Activated CD8-positive, alpha-beta memory T cell treated with anti-CD3 and anti-CD28 coated beads, Interleukin-2, amount 10 ng/mL, durations not matched to agents 7 days and 5 days (primary cell): ENCODE measurements around the gene FDX2. TPM values are rescaled to one million over a fixed set of nuclear protein-coding genes. Genes with fewer than 3 reads are reported as not detected.
A peak's percentile ranks its signal among the peaks of the same experiment; 100 is the strongest.

Source experiments
- ATAC-seq: fragments of 150-1000 bp; cut with Tn5 transposase; one replicate; pipeline ENCODE4 v1.10.0; 2021; ENCODE audit warnings: moderate library complexity
- CTCF ChIA-PET: fragments of 350-600 bp; sonication (Branson Sonifier 250); formaldehyde crosslinking; loops from one replicate; lab custom pipeline; 2021; ENCODE audit warnings: antibody characterized with exemption; lab: Charles Lee
- DNase-seq: peaks from one replicate; pipeline ENCODE4 v3.0.0-alpha.2; 2020
- H3K27ac Mint-ChIP-seq: one replicate; pipeline ENCODE4 v1.8.0; 2021; ENCODE audit warnings: mild to moderate bottlenecking, mixed read lengths
- H3K27me3 Mint-ChIP-seq: one replicate; pipeline ENCODE4 v1.8.0; 2021; ENCODE audit warnings: mixed read lengths
- H3K36me3 Mint-ChIP-seq: one replicate; pipeline ENCODE4 v1.8.0; 2021; ENCODE audit warnings: mild to moderate bottlenecking, mixed read lengths
- H3K4me1 Mint-ChIP-seq: one replicate; pipeline ENCODE4 v1.8.0; 2021; ENCODE audit warnings: mixed read lengths
- H3K4me3 Mint-ChIP-seq: one replicate; pipeline ENCODE4 v1.8.0; 2021; ENCODE audit warnings: mild to moderate bottlenecking, moderate library complexity, mixed read lengths
- H3K9me3 Mint-ChIP-seq: one replicate; pipeline ENCODE4 v1.8.0; 2022; ENCODE audit warnings: low read depth, mixed read lengths
- total RNA-seq, 2 experiments: library from RNA; stranded (reverse); gene quantifications; one replicate each; pipeline ENCODE4 v1.2.3, GENCODE V29; 2021

FDX2 gene
- total RNA-seq, 2 experiments from 2014 or later, result 7.4 to 11.1 TPM

DNA sequence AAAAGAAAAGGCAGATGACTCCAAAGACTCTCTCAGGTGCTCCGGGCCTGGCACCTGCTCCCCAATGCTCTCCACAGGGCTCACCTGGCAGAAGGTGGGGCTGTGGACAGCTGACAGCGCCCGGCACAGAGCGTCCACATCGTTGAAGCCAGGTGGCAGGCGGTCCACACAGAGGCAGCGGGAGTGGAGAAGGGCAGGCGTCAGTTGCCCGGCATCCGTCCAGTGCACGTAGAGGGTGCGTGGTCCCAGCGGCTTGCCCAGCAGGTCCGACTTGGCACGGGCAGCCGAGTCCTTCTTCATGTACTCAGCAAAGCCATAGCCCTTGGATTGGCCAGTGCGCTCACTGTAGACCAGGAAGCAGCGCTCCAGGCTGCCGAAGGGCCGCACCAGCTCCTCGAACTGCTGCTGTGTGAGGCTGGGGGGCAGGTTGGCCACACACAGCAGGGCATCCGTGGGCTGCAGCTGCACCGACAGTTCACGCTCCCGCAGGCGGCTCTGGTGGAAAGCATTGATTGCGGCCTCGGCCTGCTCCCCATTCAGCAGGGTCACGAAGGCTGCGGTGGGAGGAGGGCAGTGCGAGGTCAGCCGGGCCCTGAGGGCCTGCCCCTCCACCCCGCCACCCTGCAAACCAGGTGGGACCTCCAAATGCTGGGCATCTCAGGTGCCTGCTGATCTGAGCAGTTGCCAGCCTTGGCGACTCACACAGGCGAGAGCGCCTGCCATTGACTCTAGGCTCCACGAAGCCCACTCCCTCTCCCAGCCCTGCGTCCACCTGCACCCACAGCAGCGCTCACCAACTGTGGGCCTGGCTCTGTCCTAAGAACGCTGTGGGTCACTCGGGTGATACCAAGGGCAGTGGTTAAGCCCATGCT is 13.0 kb upstream of the FDX2 start:
- no peaks in the 10 kb centered on the region for H3K9me3 Mint-ChIP-seq
- peaks cover 23% of the 10 kb centered on the region for H3K4me1 Mint-ChIP-seq
- CTCF ChIA-PET, result no interaction called here
- no peak for ATAC-seq
- H3K36me3 Mint-ChIP-seq, result peaks cover 36% of the 10 kb centered on the region
- no peak overlapping the region for H3K4me3 Mint-ChIP-seq
- H3K27ac Mint-ChIP-seq, result no peak overlapping the region
- H3K27me3 Mint-ChIP-seq, result no peaks in the 10 kb centered on the region
- no peak for DNase-seq

- peaks cover 34% of the 10 kb centered on the region for H3K36me3 Mint-ChIP-seq
- DNase-seq (no peak), ATAC-seq (no peak)
- CTCF ChIA-PET, result no interaction called here
- H3K9me3 Mint-ChIP-seq, result no peaks in the 10 kb centered on the region
- no peak overlapping the region for H3K27ac Mint-ChIP-seq
- H3K4me1 Mint-ChIP-seq, result peaks cover 17% of the 10 kb centered on the region
- no peaks in the 10 kb centered on the region for H3K27me3 Mint-ChIP-seq
- no peak overlapping the region for H3K4me3 Mint-ChIP-seq
Measured at GRCh38 chr19:10327793-10328192, 12.0 kb upstream of the FDX2 start.

DNA sequence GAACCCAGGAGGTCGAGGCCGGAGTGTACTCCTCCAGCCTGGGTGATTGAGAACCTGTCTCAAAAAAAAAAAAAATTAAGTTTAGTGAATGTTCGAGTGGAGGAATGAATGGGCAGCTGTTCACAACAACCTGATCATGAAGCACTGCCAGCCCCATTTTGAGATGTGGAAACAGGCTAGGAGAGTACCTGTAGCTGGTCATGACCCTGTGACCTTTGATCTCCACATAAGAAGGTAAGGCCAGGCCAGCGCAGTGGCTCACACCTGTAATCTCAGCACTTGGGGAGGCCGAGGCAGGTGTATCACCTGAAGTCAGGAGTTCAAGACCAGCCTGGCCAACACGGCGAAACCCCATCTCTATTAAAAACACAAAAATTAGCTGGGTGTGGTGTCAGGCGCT is 9.9 kb upstream of the FDX2 start:
- Mint-ChIP-seq H3K9me3 (no peaks in the 10 kb centered on the region), H3K36me3 (peaks cover 35% of the 10 kb centered on the region)
- no peak for ATAC-seq

GRCh38 chr19:10321874-10322835 is 6.3 kb upstream of the FDX2 start:
- peaks cover 30% of the 10 kb centered on the region for H3K36me3 Mint-ChIP-seq
- H3K4me1 Mint-ChIP-seq, result no peaks in the 10 kb centered on the region
- no peaks in the 10 kb centered on the region for H3K9me3 Mint-ChIP-seq
- H3K4me3 Mint-ChIP-seq, result no peak overlapping the region
- CTCF ChIA-PET, result no interaction called here
- H3K27ac Mint-ChIP-seq, result no peak overlapping the region
- no peaks in the 10 kb centered on the region for H3K27me3 Mint-ChIP-seq
- no peak for DNase-seq
- no peak for ATAC-seq

More for the DNA sequence above, 9.9 kb upstream of the FDX2 start:
- CTCF ChIA-PET, result interaction anchor here (0.5 to 1.1 kb wide), 2 partner anchors 24 to 56 kb away, joined by 3 read pairs; no protein-coding TSS in a partner anchor
- H3K4me3 Mint-ChIP-seq, result no peak overlapping the region
- no peaks in the 10 kb centered on the region for H3K27me3 Mint-ChIP-seq
- H3K4me1 Mint-ChIP-seq, result peaks cover 6% of the 10 kb centered on the region
- no peak overlapping the region for H3K27ac Mint-ChIP-seq
- no peak for DNase-seq

DNA sequence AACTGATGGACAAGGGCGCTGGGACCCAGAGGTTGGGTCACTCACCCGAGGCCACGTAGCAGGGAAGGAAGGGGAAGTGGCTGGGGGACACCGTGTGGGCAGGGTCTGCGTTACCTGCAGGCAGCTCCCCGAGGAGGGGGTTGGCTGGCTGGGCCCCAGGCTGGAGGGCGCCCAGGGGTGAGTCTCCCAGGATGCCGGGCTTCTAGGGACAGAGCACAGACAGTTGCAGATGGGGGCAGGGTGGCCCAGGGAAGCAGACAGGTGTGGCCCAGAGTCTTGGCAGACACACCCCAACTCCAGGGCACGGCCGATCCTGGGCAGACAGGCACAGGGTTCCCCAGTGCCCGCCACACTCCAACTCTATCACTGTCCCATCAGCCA is 5.6 kb upstream of the FDX2 start:
- Mint-ChIP-seq H3K4me3 (no peak overlapping the region), H3K9me3 (no peaks in the 10 kb centered on the region), H3K4me1 (no peaks in the 10 kb centered on the region), H3K27ac (no peak overlapping the region), H3K36me3 (peaks cover 30% of the 10 kb centered on the region), H3K27me3 (no peaks in the 10 kb centered on the region)
- DNase-seq, result no peak
- CTCF ChIA-PET, result no interaction called here
- ATAC-seq, result no peak

- H3K4me1 Mint-ChIP-seq, result peaks cover 4% of the 10 kb centered on the region
- no peaks in the 10 kb centered on the region for H3K9me3 Mint-ChIP-seq
- peaks cover 33% of the 10 kb centered on the region for H3K36me3 Mint-ChIP-seq
Measured at GRCh38 chr19:10320602-10321416, 5.0 kb upstream of the FDX2 start.

DNA sequence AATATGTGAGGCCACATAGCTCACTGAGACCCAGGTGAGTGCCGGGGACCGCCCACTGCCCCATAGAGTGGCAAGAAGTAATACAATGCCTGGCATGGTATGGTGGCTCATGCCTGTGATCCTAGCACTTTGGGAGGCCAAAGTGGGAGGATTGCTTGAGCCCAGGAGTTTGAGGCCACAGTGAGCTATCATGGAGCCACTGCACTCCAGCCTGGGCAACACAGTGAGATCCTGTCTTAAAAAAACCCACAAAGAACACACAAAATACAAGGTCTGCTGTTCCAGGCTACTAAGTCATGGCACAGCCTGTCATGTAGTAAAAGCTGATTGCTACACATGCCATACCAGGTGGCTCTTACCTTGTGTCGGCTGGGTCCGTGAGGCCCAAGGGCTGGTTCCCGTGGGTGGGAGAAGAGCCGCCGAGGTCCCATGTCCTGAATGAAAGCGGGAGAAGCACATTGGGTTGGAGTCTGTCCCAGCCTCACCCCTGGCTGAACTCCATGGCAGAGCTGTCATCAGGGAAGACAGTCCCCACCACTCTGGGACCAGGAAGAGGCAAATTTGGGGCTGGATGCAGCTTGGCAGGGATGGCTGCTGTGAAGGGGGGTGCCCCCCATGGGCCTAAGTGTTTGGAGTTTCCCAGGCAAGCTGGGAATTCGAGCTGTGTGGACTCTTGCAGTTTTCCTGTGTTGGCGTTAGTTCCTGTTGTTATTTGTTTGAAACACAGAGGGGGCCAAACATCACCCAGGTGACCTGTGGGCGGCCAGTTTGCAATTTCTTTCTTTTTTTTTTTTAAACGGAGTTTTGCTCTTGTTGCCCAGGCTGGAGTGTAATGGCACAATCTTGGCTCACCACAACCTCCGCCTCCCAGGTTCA is 3.2 kb upstream of the FDX2 start:
- DNase-seq, result no peak
- CTCF ChIA-PET, result interaction anchor here (0.9 to 1.6 kb wide), 4 partner anchors 21 to 72 kb away, joined by 3 to 4 read pairs (median 4); partner anchors contain the start of gene ICAM1
- Mint-ChIP-seq H3K27ac (no peak overlapping the region), H3K9me3 (no peaks in the 10 kb centered on the region), H3K36me3 (peaks cover 28% of the 10 kb centered on the region), H3K4me3 (no peak overlapping the region), H3K27me3 (no peaks in the 10 kb centered on the region), H3K4me1 (peaks cover 15% of the 10 kb centered on the region)
- no peak for ATAC-seq

More at GRCh38 chr19:10320602-10321416, 5.0 kb upstream of the FDX2 start:
- DNase-seq, result no peak
- Mint-ChIP-seq H3K4me3 (no peak overlapping the region), H3K27me3 (no peaks in the 10 kb centered on the region), H3K27ac (no peak overlapping the region)
- no peak for ATAC-seq
- CTCF ChIA-PET, result interaction anchor here (0.8 kb wide), 1 partner anchor 80 kb away, joined by 3 read pairs; no protein-coding TSS in a partner anchor

GRCh38 chr19:10317857-10318462 is 2.1 kb upstream of the FDX2 start:
- Mint-ChIP-seq H3K9me3 (no peaks in the 10 kb centered on the region), H3K36me3 (peaks cover 25% of the 10 kb centered on the region), H3K4me1 (peaks cover 15% of the 10 kb centered on the region), H3K27me3 (no peaks in the 10 kb centered on the region), H3K27ac (no peak overlapping the region), H3K4me3 (no peak overlapping the region)
- CTCF ChIA-PET, result interaction anchor here (1.6 kb wide), 2 partner anchors 47 to 71 kb away, joined by 3 to 4 read pairs; partner anchors contain the start of gene ICAM1
- ATAC-seq (no peak), DNase-seq (no peak)

DNA sequence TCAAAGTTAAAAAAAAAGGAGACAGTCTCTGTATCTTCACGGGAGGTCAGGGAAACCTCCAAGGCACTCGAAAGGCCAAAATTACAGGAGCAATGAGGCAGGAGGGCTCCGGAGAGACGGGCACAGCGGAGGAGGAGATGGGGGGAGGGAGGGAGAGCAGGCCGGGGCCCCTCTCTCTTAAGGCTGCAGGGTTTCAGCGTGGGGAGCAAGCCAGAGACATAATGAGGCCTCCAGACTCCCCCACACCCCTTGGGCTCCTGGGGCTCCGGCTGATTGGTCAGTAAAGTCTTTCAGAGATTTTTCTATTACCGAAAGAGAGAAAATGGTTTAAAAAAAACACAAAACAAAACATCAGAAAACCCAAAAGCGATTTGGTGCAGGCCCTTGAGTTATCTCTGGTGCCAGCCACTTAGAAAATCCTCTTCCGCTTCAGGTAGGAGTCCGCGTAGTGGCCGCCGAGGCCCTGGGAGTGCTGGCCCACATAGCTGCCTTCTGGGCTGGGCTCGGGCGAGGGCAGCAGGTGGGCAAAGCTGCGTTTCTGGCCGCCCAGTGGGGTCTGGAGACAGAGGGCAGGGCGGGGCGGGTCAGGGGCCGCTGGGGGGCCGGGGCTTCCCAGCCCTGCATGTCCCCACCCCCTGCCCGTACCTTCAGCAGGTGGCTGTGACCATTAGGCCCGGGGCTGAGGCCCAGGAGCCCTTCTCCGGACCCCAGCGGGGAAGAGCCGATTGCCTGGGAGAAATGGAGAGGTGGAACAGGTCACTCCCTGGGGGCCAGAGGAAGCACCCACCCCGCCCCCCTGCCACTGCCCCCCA is 1.4 kb upstream of the FDX2 start:
- H3K36me3 Mint-ChIP-seq, result peaks cover 25% of the 10 kb centered on the region
- no peaks in the 10 kb centered on the region for H3K27me3 Mint-ChIP-seq
- peaks cover 15% of the 10 kb centered on the region for H3K4me1 Mint-ChIP-seq
- DNase-seq, result no peak
- H3K4me3 Mint-ChIP-seq, result no peak overlapping the region
- no peaks in the 10 kb centered on the region for H3K9me3 Mint-ChIP-seq
- no peak for ATAC-seq
- CTCF ChIA-PET, result interaction anchor here (0.8 kb wide), 1 partner anchor 71 kb away, joined by 3 read pairs; no protein-coding TSS in a partner anchor
- no peak overlapping the region for H3K27ac Mint-ChIP-seq

DNA sequence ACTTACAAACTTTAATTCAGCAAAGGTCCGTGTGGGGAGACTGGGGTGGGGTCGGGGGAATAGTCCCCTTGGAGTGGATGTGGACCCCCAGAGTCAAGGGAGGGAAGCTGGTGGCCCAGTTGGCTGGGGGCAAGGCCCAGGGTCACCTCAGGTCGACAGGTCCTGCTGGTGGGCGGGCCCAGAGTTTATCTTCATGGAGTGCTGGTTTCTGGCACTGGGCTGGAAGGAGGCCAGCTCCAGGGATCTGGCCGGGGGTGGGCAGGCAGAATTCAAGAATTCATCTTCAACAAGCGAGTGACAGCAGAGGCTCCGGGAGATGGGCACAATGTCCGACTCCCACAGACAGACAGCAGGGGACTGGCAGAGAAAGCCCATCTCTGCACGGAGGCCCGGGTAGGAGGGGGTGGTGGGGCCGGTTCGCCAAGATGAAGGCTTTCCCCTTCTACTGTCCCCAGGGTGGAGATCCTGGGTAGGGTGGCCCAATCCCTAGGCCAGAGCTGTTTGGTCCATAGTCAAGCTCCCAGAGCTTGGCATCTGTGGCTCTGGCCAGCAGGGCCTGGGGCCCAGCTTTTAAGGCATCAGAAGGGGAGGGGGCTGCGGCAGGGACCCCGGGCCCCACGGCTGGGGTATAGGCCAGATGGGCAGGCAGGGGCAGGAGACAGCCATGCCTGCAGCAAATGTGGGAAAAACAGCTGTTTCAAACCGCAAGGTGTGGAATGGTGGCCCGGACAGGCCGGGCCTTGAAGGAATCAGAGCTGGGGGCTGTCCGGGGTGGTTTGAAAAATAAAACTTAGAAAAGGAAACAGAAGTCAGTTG is 622 bp upstream of the FDX2 start:
- H3K27me3 Mint-ChIP-seq, result no peaks in the 10 kb centered on the region
- CTCF ChIA-PET, result interaction anchor here (0.8 kb wide), 1 partner anchor 72 kb away, joined by 3 read pairs; no protein-coding TSS in a partner anchor
- H3K9me3 Mint-ChIP-seq, result no peaks in the 10 kb centered on the region
- no peak for DNase-seq
- peaks cover 19% of the 10 kb centered on the region for H3K36me3 Mint-ChIP-seq
- peak overlapping the region; percentile 58 for H3K27ac Mint-ChIP-seq
- peak overlapping the region; percentile 74 for H3K4me3 Mint-ChIP-seq
- no peak for ATAC-seq
- peaks cover 15% of the 10 kb centered on the region for H3K4me1 Mint-ChIP-seq
